Measurements from ENCODE around the gene RNF167.
"Not testable (repeated sequence)": the region's sequence is repeated elsewhere in the genome, so short reads cannot be mapped to it uniquely, and the experiment has no call there.

Gene RNF167

DNA sequence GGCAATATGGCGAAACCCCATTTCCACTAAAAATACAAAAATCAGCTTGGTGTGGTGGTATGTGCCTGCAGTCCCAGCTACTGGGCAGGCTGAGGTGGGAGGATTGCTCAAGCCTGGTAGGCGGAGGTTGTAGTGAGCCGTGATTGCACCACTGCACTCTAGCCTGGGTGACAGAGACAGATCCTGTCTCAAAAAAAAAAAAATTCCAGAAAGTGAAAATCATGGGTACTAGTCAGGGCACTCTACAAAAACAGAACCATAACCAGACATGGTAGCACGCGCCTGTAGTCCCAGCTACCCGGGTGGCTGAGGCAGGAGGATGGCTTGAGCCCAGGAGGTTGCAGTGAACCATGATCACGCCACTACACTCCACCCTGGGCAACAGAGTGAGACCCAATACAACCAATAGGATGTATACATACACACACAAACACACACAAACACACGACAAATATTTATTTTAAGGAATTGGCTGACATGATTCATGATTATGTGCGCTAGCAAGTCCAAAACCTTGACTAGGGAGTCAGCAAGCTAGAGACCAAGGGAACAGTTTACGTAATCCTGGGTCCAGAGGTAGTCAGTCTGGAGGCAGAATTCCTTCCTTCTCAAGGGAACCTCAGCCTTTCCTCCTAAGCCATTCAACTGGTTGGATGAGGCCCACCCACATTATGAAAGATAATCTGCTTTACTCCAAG lies 19.6 kb upstream of the RNF167 start:
- TF ChIP-seq, protein P1, sequence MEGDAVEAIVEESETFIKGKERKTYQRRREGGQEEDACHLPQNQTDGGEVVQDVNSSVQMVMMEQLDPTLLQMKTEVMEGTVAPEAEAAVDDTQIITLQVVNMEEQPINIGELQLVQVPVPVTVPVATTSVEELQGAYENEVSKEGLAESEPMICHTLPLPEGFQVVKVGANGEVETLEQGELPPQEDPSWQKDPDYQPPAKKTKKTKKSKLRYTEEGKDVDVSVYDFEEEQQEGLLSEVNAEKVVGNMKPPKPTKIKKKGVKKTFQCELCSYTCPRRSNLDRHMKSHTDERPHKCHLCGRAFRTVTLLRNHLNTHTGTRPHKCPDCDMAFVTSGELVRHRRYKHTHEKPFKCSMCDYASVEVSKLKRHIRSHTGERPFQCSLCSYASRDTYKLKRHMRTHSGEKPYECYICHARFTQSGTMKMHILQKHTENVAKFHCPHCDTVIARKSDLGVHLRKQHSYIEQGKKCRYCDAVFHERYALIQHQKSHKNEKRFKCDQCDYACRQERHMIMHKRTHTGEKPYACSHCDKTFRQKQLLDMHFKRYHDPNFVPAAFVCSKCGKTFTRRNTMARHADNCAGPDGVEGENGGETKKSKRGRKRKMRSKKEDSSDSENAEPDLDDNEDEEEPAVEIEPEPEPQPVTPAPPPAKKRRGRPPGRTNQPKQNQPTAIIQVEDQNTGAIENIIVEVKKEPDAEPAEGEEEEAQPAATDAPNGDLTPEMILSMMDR (IDR thresholded peaks at IDR 0.05; ENCODE audit: low read depth, low read length): no peak
- no peak overlapping the region for H3K4me3 ChIP-seq (ENCODE audit: low read depth, low read length)
- in situ Hi-C loops (cut with HindIII; ENCODE audit: low sequenced_read_pairs): no loop called here
- no peak for DNase-seq (ENCODE audit: low read depth, low spot score)

DNA sequence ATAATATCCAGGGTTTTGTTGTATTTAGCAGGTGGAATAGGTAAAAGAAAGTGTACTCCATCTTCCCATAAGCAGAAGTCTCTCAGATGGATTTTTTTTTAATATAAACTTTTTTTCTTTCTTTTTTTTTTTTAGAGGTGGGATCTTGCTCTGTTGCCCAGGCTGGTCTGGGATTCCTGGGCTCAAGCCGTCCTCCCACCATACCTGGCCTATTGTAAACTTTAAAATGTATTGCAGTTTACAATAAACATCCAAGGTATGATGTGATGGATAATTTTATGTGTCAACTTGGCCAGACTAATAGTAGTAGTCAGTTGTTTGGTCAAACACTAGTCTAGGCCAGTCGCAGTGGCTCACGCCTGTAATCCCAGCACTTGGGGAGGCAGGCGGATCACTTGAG lies 18.7 kb upstream of the RNF167 start:
- in situ Hi-C loops (cut with HindIII; ENCODE audit: low sequenced_read_pairs): no loop called here
- no peak for DNase-seq (ENCODE audit: low read depth, low spot score)
- TF ChIP-seq, protein P1 (IDR thresholded peaks at IDR 0.05; ENCODE audit: low read depth, low read length): no peak
- no peak overlapping the region for H3K4me3 ChIP-seq (ENCODE audit: low read depth, low read length)

DNA sequence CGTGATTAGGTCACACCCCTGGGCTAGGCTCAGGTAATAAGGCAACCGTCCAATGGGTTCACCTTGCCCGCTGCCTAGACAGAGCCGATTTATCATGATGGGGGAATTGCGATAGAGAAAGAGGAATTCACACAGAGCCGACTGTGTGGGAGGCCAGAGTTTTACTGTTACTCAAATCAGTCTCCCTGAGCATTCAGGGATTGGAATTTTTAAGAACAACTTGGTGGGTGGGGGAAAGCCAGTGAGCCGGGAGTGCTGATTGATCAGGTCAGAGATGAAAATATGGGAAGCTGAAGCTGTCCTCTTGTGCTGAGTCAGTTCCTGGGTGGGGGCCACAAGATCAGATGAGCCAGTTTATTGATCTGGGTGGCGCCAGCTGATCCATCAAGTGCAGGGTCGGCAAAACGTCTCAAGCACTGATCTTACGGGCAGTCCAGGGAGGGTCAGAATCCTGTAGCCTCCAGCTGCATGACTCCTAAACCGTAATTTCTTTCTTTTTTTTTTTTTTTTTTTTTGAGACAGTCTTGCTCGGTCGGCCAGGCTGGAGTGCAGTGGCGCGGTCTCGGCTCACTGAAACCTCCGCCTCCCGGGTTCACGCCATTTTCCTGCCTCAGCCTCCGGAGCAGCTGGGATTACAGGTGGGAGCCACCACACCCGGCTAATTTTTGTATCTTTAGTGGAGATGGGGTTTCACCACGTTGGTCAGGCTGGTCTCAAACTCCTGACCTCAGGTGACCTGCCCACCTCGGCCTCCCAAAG lies 13.3 kb upstream of the RNF167 start:
- in situ Hi-C loops (cut with HindIII; ENCODE audit: low sequenced_read_pairs); DNase-seq (ENCODE audit: low read depth, low spot score); H3K4me3 ChIP-seq (ENCODE audit: low read depth, low read length): not testable (repeated sequence)

DNA sequence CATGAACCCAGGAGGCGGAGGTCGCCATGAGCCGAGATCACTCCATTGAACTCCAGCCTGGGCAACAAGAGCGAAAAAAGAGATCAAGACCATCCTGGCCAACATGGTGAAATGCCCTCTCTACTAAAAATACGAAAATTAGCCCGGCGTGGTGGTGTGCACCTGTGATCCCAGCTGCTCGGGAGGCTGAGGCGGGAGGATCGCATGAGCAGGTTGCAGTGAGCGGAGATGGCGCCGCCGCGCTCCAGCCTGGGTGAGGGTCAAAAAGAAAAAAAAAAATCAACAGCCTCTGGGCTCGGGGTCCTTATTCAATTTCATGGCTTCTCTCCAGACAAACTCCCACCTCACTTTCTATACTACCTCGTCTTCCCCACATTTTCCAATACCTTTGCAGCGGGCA lies 11.2 kb upstream of the RNF167 start:
- DNase-seq (ENCODE audit: low read depth, low spot score): no peak
- TF ChIP-seq, protein P1 (IDR thresholded peaks at IDR 0.05; ENCODE audit: low read depth, low read length): no peak
- in situ Hi-C loops (cut with HindIII; ENCODE audit: low sequenced_read_pairs): no loop called here
- no peak overlapping the region for H3K4me3 ChIP-seq (ENCODE audit: low read depth, low read length)

DNA sequence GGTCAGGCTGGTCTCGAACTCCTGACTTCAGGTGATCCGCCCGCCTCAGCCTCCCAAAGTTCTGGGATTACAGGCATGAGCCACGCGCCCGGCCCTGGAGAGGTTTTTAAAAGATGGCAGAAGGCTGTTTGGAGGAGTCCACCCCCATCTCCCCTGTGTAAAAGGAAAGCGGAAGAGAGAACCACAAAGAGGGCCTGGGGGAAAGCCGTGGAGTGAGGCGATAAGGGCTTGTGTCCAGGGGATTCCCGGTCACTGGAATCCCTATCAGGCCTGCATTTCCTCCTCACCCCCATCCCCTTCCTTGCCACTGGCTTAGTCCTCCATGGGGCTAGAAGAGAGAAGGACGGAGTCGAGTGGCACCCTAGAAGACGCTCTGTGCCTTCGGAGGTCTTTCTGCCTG lies 8.1 kb upstream of the RNF167 start, which contains the start of gene GP1BA:
Gene GP1BA (plus strand): TSS at position 315 of the 400 bp plus-strand sequence. CDS start 328 bp downstream, outside the sequence.
- TF ChIP-seq, protein P1 (IDR thresholded peaks at IDR 0.05; ENCODE audit: low read depth, low read length): no peak
- no peak for DNase-seq (ENCODE audit: low read depth, low spot score)
- in situ Hi-C loops (cut with HindIII; ENCODE audit: low sequenced_read_pairs): no loop called here
- no peak within 1 kb of the TSS for H3K4me3 ChIP-seq (ENCODE audit: low read depth, low read length)

DNA sequence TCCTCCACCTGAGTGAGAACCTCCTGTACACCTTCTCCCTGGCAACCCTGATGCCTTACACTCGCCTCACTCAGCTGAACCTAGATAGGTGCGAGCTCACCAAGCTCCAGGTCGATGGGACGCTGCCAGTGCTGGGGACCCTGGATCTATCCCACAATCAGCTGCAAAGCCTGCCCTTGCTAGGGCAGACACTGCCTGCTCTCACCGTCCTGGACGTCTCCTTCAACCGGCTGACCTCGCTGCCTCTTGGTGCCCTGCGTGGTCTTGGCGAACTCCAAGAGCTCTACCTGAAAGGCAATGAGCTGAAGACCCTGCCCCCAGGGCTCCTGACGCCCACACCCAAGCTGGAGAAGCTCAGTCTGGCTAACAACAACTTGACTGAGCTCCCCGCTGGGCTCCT lies 7.3 kb upstream of the RNF167 start:
- in situ Hi-C loops (cut with HindIII; ENCODE audit: low sequenced_read_pairs): no loop called here
- TF ChIP-seq, protein P1 (IDR thresholded peaks at IDR 0.05; ENCODE audit: low read depth, low read length): no peak
- H3K4me3 ChIP-seq (ENCODE audit: low read depth, low read length): no peak overlapping the region
- DNase-seq (ENCODE audit: low read depth, low spot score): no peak

DNA sequence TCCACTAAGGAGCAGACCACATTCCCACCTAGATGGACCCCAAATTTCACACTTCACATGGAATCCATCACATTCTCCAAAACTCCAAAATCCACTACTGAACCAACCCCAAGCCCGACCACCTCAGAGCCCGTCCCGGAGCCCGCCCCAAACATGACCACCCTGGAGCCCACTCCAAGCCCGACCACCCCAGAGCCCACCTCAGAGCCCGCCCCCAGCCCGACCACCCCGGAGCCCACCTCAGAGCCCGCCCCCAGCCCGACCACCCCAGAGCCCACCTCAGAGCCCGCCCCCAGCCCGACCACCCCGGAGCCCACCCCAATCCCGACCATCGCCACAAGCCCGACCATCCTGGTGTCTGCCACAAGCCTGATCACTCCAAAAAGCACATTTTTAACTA lies 6.4 kb upstream of the RNF167 start:
- in situ Hi-C loops (cut with HindIII; ENCODE audit: low sequenced_read_pairs): no loop called here
- no peak for DNase-seq (ENCODE audit: low read depth, low spot score)
- H3K4me3 ChIP-seq (ENCODE audit: low read depth, low read length): no peak overlapping the region
- TF ChIP-seq, protein P1 (IDR thresholded peaks at IDR 0.05; ENCODE audit: low read depth, low read length): no peak

Data from astrocyte of the spinal cord (primary cell).